ENCODE measurements around the gene BAHD1. TPM values are rescaled to one million over a fixed set of nuclear protein-coding genes. Genes with fewer than 3 reads are reported as not detected.

The BAHD1 gene
- total RNA-seq, 1 donor from 2014 or later: 29.8 TPM

DNA sequence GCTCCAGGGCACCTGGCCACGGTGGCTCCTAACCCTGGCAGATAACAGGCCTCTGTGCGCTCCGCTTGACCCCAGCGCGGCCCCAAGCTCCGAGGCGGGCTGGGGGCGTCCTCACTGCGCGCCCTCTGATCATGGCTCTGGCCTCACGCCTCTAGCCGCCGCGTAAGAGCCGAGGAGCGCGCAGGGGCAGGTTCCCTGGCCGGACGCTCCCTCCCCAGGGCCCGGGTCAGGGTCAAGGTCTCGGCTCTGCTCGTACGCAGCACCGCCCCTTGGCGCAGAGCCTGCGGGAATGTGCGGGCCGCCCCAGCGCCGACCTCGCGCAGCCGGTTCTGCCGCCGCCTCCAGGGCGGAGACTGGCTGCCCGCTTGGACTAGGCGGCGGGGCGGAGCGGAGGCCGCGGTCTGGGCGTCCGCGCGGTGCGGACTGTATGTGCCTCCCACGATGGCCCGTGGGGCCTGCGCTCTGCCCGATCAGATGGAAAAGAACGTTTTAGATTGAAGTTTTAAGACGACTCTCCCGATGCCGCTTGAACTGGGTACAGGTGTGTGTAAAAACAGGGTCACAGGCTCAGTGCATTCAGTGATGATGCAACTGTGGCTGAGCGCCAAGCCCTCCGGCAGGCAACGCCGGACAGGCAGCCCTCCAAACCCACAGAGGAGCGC, 70.8 kb downstream of the BAHD1 start:
- peak overlapping the region; percentile 61 for H3K4me3 ChIP-seq
- H3K27ac ChIP-seq: peak overlapping the region; percentile 74
- intact Hi-C loops (cut with DNase I): no loop called here
- DNase-seq (peak; percentile 92), ATAC-seq (peak; percentile 94)
- no peak for TF ChIP-seq CTCF (IDR thresholded peaks at IDR 0.05)
- H3K4me1 ChIP-seq: peaks cover 13% of the 10 kb centered on the region
- H3K36me3 ChIP-seq: no peaks in the 10 kb centered on the region
- H3K27me3 ChIP-seq: no peaks in the 10 kb centered on the region
- no peaks in the 10 kb centered on the region for H3K9me3 ChIP-seq

- Histone ChIP-seq H3K4me1 (peaks cover 11% of the 10 kb centered on the region), H3K27me3 (no peaks in the 10 kb centered on the region), H3K27ac (no peak overlapping the region), H3K9me3 (no peaks in the 10 kb centered on the region), H3K4me3 (no peak overlapping the region), H3K36me3 (no peaks in the 10 kb centered on the region)
- TF ChIP-seq CTCF (IDR thresholded peaks at IDR 0.05): no peak
- intact Hi-C loops (cut with DNase I): no loop called here
- DNase-seq (no peak), ATAC-seq (no peak)
Observed at GRCh38 chr15:40512440-40512839, 71.7 kb downstream of the BAHD1 start.

DNA sequence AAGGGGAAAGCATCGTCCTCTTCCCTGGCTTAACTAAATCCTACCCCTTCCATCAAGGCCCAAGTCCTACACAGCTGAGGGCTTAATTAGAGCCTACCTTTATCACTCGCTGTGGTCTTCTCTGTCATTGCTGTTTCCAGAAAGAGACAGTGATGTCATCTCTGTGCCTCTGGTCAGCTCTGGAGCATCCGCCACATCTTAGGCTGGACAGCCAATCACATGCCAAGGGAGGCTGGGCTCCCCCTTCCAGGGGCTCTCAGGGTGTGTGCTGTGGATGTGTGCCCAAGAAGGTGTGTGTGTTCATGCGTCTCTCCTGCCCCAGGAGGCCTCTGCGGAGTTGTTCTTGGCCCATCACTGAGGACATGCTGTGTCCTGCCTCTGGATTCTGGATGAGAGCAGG, 72.9 kb downstream of the BAHD1 start:
- Histone ChIP-seq H3K9me3 (no peaks in the 10 kb centered on the region), H3K36me3 (no peaks in the 10 kb centered on the region), H3K4me1 (peaks cover 11% of the 10 kb centered on the region), H3K4me3 (no peak overlapping the region), H3K27ac (no peak overlapping the region), H3K27me3 (no peaks in the 10 kb centered on the region)
- intact Hi-C loops (cut with DNase I): no loop called here
- DNase-seq (no peak), ATAC-seq (no peak)
- no peak for TF ChIP-seq CTCF (IDR thresholded peaks at IDR 0.05)

GRCh38 chr15:40516322-40516721, 75.6 kb downstream of the BAHD1 start:
- no peaks in the 10 kb centered on the region for H3K9me3 ChIP-seq
- no peaks in the 10 kb centered on the region for H3K27me3 ChIP-seq
- intact Hi-C loops (cut with DNase I): no loop called here
- no peak for TF ChIP-seq CTCF (IDR thresholded peaks at IDR 0.05)
- ATAC-seq (no peak), DNase-seq (no peak)
- peaks cover under 1% of the 10 kb centered on the region for H3K4me1 ChIP-seq
- no peak overlapping the region for H3K27ac ChIP-seq
- no peak overlapping the region for H3K4me3 ChIP-seq
- H3K36me3 ChIP-seq: no peaks in the 10 kb centered on the region

Other genes starting within 250 kb of the BAHD1 start
- gene PAK6, start 201.9 kb upstream of the BAHD1 start, total RNA-seq: 5.7 TPM
- not detected for gene ANKRD63, start 157.9 kb upstream of the BAHD1 start, total RNA-seq
- 61.2 TPM for gene PLCB2, start 133.0 kb upstream of the BAHD1 start, total RNA-seq
- gene INAFM2, start 117.3 kb upstream of the BAHD1 start, total RNA-seq: 39.5 TPM
- gene CCDC9B, start 100.0 kb upstream of the BAHD1 start, total RNA-seq: 72.5 TPM
- not detected for gene PHGR1, start 89.9 kb upstream of the BAHD1 start, total RNA-seq
- gene DISP2, start 82.7 kb upstream of the BAHD1 start, total RNA-seq: 6.5 TPM
- gene KNSTRN, start 58.2 kb upstream of the BAHD1 start, total RNA-seq: 18.1 TPM
- gene IVD, start 35.2 kb upstream of the BAHD1 start, total RNA-seq: 115 TPM
- 14.1 TPM for gene CHST14, start 30.0 kb downstream of the BAHD1 start, total RNA-seq
- gene CCDC32, start 124.1 kb downstream of the BAHD1 start, total RNA-seq: 20.7 TPM
- 6.4 TPM for gene RPUSD2, start 128.3 kb downstream of the BAHD1 start, total RNA-seq
- gene KNL1, start 153.3 kb downstream of the BAHD1 start, total RNA-seq: 0.61 TPM